Hepatocyte (in vitro differentiated cells): ENCODE results near the gene BORCS5. TPM values are rescaled to one million over a fixed set of nuclear protein-coding genes. Genes with fewer than 3 reads are reported as not detected.

Experiments
- DNase-seq: peaks from one replicate; pipeline ENCODE4 v3.0.0-alpha.2; 2016; ENCODE audit warnings: low spot score
- H2AFZ ChIP-seq: fragments of 200-600 bp; sonication (generic); 2 replicates; pipeline ENCODE4 v1.6.0; 2016; ENCODE audit warnings: antibody characterized with exemption, mild to moderate bottlenecking
- H3K27ac ChIP-seq: fragments of 200-600 bp; sonication (generic); 2 replicates; pipeline ENCODE4 v1.5.1; 2016; ENCODE audit warnings: mild to moderate bottlenecking
- H3K27me3 ChIP-seq: fragments of 200-600 bp; sonication (generic); 2 replicates; pipeline ENCODE4 v1.6.1; 2016
- H3K36me3 ChIP-seq: fragments of 200-600 bp; sonication (generic); replicated peaks from 2 replicates; pipeline ENCODE4 v1.5.1; 2016; ENCODE audit warnings: low read depth; ENCODE audit not compliant: insufficient read depth
- H3K4me1 ChIP-seq: fragments of 200-600 bp; sonication (generic); 2 replicates; pipeline ENCODE4 v1.5.1; 2016; ENCODE audit warnings: mild to moderate bottlenecking, moderate library complexity; ENCODE audit not compliant: insufficient read depth
- H3K4me2 ChIP-seq: fragments of 200-600 bp; sonication (generic); 2 replicates; pipeline ENCODE4 v1.6.0; 2016
- H3K4me3 ChIP-seq: fragments of 200-600 bp; sonication (generic); 2 replicates; pipeline ENCODE4 v1.5.1; 2016; ENCODE audit warnings: mild to moderate bottlenecking
- H3K79me2 ChIP-seq: fragments of 200-600 bp; sonication (generic); 2 replicates; pipeline ENCODE4 v1.6.0; 2017; ENCODE audit warnings: mild to moderate bottlenecking
- H3K9me2 ChIP-seq: fragments of 200-600 bp; sonication (generic); replicated peaks from 2 replicates; pipeline ENCODE4 v1.6.0; 2017; ENCODE audit warnings: mild to moderate bottlenecking; ENCODE audit not compliant: insufficient read depth
- H3K9me3 ChIP-seq: fragments of 200-600 bp; sonication (generic); 2 replicates; pipeline ENCODE4 v1.5.1; 2016; ENCODE audit warnings: low read depth, mild to moderate bottlenecking
- H4K20me1 ChIP-seq: fragments of 200-600 bp; sonication (generic); 2 replicates; pipeline ENCODE4 v1.6.0; 2016; ENCODE audit warnings: mild to moderate bottlenecking; ENCODE audit not compliant: insufficient read depth, poor library complexity, severe bottlenecking
- EZH2 ChIP-seq: fragments of 200-600 bp; sonication (generic); IDR thresholded peaks from 2 replicates; pipeline ENCODE4 v1.6.1; 2016; ENCODE audit warnings: antibody characterized with exemption, mild to moderate bottlenecking, borderline replicate concordance
- EZH2phosphoT487 ChIP-seq: fragments of 200-600 bp; sonication (generic); IDR thresholded peaks from one replicate; pipeline ENCODE4 v1.6.1; 2018; ENCODE audit warnings: antibody characterized with exemption, mild to moderate bottlenecking, low read depth, moderate library complexity; ENCODE audit not compliant: unreplicated experiment, severe bottlenecking
- WGBS: methylation state at CpG from one replicate; pipeline ENCODE4 v1.1.6; 2016; ENCODE audit warnings: low lambda C conversion rate; ENCODE audit errors: missing lambda C conversion rate; 5-methylcytosine and 5-hydroxymethylcytosine counted together
- polyA plus RNA-seq: library from polyadenylated mRNA; unstranded; fragments of >200 nt; fragmentation: Nextera tagmentation; extraction: Ambion mirVana; gene quantifications from 2 replicates; pipeline ENCODE4 v1.2.1, GENCODE V29; 2016
- total RNA-seq: library from RNA; depleted of rRNA; stranded (reverse); fragments of >200 nt; gene quantifications from 2 replicates; pipeline ENCODE4 v1.2.3, GENCODE V29; 2014
- TF ChIP-seq, protein P1 (sequence below): fragments of 200-600 bp; sonication (generic); IDR thresholded peaks from 2 replicates; pipeline ENCODE4 v1.5.1; 2016; ENCODE audit warnings: antibody characterized with exemption, mild to moderate bottlenecking; ENCODE audit not compliant: poor library complexity

Gene BORCS5
- total and polyA plus RNA-seq, 2 experiments from 2014 or later = 6.6 to 11.2 TPM

DNA sequence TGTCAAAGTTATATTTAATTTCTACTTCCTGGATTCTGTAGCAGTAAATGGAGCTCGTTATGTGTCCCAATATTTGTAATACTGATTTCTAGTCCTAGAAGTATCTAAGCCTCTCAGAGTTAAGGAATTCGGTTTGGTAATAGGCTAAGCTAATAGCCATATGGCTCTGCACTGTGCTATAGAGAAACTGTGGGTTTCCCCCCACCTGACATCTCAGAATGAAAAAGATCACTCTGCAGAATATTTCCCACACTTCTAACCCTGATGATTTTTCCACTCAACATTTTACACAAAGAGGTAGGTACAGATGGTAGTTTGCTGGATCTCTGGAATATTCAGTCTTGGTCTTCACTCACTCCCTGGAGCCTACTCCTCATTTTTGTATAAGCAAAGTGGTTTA is 71.2 kb downstream of the BORCS5 start:
- peaks cover 10% of the 10 kb centered on the region for H3K9me3 ChIP-seq
- 88% methylated on average over 2 of the region's 2 CpGs for WGBS

DNA sequence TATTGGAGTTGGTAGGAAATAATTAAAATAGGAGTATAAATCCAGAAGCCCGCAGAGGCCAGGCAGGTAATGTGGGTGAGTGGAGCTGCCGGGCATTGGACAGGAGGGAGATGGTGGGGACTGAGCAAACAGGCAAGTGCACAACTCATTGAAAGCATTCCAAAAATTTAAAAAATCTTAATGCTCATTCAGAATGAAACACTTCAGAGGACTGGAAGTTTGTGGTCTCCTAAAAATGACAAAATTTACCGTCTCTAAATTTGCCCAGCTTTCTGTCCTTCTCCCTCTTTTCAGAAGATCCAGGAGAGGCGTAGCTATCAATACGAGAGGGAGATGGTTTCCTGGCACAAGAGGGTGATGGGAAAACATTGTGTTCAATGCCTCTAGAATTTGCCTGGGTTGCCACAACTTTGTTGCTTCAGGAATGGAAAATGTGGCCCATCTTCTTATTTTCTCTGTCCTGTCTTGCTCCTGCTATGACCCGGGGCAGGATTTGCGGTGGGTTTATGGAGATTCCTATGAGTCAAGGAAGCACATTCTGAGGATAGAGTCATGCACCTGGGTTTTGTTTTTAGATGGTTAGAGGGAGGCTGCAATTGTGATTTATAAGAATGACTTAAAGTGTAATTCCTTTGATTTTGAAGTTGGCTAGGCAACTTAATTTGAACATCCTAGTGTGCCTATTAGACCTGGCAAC is 72.2 kb downstream of the BORCS5 start:
- no peak overlapping the region for H3K4me2 ChIP-seq
- peaks cover 3% of the 10 kb centered on the region for H3K9me3 ChIP-seq
- 67% methylated on average over 7 of the region's 7 CpGs for WGBS

More for the DNA sequence above, 71.2 kb downstream of the BORCS5 start:
- Histone ChIP-seq H3K4me1 (peaks cover 8% of the 10 kb centered on the region), H2AFZ (no peak overlapping the region), H3K79me2 (peaks cover 15% of the 10 kb centered on the region), H3K36me3 (peaks cover 3% of the 10 kb centered on the region), H3K27ac (no peak overlapping the region), H3K4me3 (no peak overlapping the region), H4K20me1 (no peaks in the 10 kb centered on the region), H3K9me2 (no peaks in the 10 kb centered on the region), H3K27me3 (no peaks in the 10 kb centered on the region), H3K4me2 (no peak overlapping the region)
- no peak for DNase-seq
- TF ChIP-seq EZH2phosphoT487 = no peak
- TF ChIP-seq EZH2 = no peak
- TF ChIP-seq, protein P1, sequence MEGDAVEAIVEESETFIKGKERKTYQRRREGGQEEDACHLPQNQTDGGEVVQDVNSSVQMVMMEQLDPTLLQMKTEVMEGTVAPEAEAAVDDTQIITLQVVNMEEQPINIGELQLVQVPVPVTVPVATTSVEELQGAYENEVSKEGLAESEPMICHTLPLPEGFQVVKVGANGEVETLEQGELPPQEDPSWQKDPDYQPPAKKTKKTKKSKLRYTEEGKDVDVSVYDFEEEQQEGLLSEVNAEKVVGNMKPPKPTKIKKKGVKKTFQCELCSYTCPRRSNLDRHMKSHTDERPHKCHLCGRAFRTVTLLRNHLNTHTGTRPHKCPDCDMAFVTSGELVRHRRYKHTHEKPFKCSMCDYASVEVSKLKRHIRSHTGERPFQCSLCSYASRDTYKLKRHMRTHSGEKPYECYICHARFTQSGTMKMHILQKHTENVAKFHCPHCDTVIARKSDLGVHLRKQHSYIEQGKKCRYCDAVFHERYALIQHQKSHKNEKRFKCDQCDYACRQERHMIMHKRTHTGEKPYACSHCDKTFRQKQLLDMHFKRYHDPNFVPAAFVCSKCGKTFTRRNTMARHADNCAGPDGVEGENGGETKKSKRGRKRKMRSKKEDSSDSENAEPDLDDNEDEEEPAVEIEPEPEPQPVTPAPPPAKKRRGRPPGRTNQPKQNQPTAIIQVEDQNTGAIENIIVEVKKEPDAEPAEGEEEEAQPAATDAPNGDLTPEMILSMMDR = no peak

DNA sequence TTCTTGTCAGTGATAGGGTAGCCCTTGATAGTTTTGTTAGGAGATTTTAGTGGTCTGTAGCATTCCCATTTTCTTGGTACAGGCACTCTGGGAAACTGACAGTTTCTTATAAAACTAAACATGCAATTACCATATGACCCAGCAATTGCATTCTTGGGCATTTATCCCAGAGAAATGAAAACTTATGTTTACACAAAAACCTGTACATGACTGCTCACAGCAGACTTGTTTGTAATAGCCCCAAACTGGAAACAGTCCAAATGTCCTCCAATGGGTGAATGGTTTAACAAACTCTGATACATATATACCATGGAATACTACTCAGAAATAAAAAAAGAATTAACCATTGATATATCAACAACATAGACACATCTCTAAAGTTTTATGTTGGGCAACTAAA is 75.5 kb downstream of the BORCS5 start:
- Histone ChIP-seq H3K36me3 (no peaks in the 10 kb centered on the region), H3K9me2 (no peaks in the 10 kb centered on the region), H3K4me3 (no peak overlapping the region), H3K4me2 (no peak overlapping the region), H3K27me3 (no peaks in the 10 kb centered on the region), H3K9me3 (no peaks in the 10 kb centered on the region), H3K27ac (peak overlapping the region; percentile 13), H3K79me2 (no peaks in the 10 kb centered on the region), H2AFZ (no peak overlapping the region), H3K4me1 (peaks cover 21% of the 10 kb centered on the region), H4K20me1 (no peaks in the 10 kb centered on the region)
- peak; percentile 31 for DNase-seq
- TF ChIP-seq, protein P1 = no peak
- no peak for TF ChIP-seq EZH2phosphoT487
- no peak for TF ChIP-seq EZH2

More for the DNA sequence above, 72.2 kb downstream of the BORCS5 start:
- no peaks in the 10 kb centered on the region for H3K27me3 ChIP-seq
- H3K4me3 ChIP-seq = no peak overlapping the region
- no peak overlapping the region for H3K27ac ChIP-seq
- no peaks in the 10 kb centered on the region for H3K9me2 ChIP-seq
- H3K4me1 ChIP-seq = peaks cover 13% of the 10 kb centered on the region
- H2AFZ ChIP-seq = no peak overlapping the region
- peaks cover 3% of the 10 kb centered on the region for H3K36me3 ChIP-seq
- TF ChIP-seq EZH2 = no peak
- no peak for DNase-seq
- H4K20me1 ChIP-seq = no peaks in the 10 kb centered on the region
- H3K79me2 ChIP-seq = peaks cover 12% of the 10 kb centered on the region

DNA sequence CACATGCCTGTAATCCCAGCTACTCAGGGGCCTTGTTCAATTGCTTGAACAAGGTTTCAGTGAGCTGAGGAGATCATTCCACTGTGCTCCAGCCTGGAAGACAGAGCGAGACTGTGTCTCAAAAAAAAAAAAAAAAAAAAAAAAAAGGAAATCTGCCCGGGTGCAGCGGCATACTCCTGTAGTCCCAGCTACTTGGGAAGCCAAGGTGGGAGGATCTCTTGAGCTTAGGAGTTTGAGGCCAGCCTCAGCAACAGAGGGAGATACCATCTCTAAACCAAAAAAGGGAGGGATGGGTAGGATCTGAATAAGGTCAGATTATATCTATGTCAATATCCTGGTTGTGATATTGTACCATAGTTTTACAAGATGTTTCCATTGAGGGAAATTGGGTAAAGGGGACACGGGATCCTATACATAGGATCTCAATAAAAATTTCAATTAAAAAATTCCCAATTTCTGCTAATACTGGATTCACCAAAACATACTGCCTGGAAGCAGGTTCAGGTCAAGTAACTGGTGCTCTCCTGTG is 76.4 kb downstream of the BORCS5 start:
- Histone ChIP-seq H3K27ac (no peak overlapping the region), H2AFZ (no peak overlapping the region), H3K4me2 (no peak overlapping the region), H3K27me3 (no peaks in the 10 kb centered on the region), H3K79me2 (no peaks in the 10 kb centered on the region), H4K20me1 (no peaks in the 10 kb centered on the region), H3K36me3 (no peaks in the 10 kb centered on the region), H3K9me2 (no peaks in the 10 kb centered on the region), H3K4me3 (no peak overlapping the region), H3K4me1 (peaks cover 21% of the 10 kb centered on the region), H3K9me3 (no peaks in the 10 kb centered on the region)
- no peak for TF ChIP-seq EZH2
- no peak for TF ChIP-seq EZH2phosphoT487
- TF ChIP-seq, protein P1 = no peak
- DNase-seq = no peak
- WGBS = 92% methylated on average over 4 of the region's 4 CpGs
